BLaER1 (cell line): ENCODE results near the gene MICB.
"Not testable (repeated sequence)": the region's sequence is repeated elsewhere in the genome, so short reads cannot be mapped to it uniquely, and the experiment has no call there.

Experiments
- H3K27ac ChIP-seq: shearing (Covaris generic); formaldehyde crosslinking; 2 replicates; pipeline ENCODE4 v1.8.1; 2022
- H3K27me3 ChIP-seq: shearing (Covaris generic); formaldehyde crosslinking; 2 replicates; pipeline ENCODE4 v1.8.1; 2022
- H3K36me3 ChIP-seq: shearing (Covaris generic); formaldehyde crosslinking; 2 replicates; pipeline ENCODE4 v1.8.1; 2022
- H3K4me1 ChIP-seq: shearing (Covaris generic); formaldehyde crosslinking; 2 replicates; pipeline ENCODE4 v1.8.1; 2022
- H3K4me2 ChIP-seq: shearing (Covaris generic); formaldehyde crosslinking; 2 replicates; pipeline ENCODE4 v1.8.1; 2022
- H3K4me3 ChIP-seq: shearing (Covaris generic); formaldehyde crosslinking; 2 replicates; pipeline ENCODE4 v1.8.1; 2022
- H3K9ac ChIP-seq: shearing (Covaris generic); formaldehyde crosslinking; 2 replicates; pipeline ENCODE4 v1.8.1; 2022
- H3K9me3 ChIP-seq: shearing (Covaris generic); formaldehyde crosslinking; 2 replicates; pipeline ENCODE4 v1.8.1; 2022
- H4K20me1 ChIP-seq: shearing (Covaris generic); formaldehyde crosslinking; 2 replicates; pipeline ENCODE4 v1.8.1; 2022
- Cebpa-rat ChIP-seq: shearing (Covaris generic); IDR thresholded peaks from 2 replicates; pipeline ENCODE4 v1.8.1; 2022

Gene MICB

DNA sequence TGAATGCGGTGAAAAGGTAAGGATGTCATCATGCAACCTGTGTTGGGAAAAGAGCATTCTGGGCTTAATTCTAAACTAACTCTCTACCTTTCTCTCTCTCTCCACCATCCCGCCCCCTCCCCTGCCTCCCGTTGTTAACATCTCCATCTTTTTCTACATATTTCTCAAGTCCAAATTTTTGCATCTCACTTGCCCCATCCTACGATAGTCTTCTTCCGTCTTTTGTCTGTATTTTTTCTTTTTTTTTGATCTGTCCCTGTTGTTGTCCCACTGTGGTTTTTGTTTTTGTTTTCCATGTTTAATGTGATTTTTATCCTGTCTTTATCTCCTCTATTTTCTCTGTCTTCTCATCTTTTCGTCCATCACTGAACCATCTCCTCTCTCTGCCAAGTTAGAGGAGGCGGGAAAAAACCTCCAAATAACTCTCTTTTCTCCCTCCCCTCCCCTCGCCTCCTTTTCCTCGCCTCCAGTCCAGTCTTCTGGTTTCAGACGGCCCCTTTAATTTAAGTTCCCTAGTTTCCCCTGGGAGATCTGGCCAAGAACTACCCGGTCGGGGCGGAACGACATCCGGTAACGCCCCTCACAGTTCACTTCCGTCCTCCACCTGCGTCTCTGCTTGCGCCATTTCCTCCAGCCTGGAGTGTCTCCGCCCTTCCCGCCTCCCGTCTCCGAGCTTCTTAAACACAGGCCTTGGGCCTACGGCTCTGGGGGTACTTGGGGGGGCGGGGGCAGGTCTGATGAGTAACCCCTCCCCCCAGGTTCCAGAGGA, 49.2 kb downstream of the MICB start, which contains the start of gene NFKBIL1:
Gene NFKBIL1, plus strand, starts transcription at position 651 of the 769 bp plus-strand sequence. Its CDS starts 87 bp downstream, at position 738.
- Histone ChIP-seq H3K27me3 (no peaks in the 10 kb centered on the region), H3K4me1 (peaks cover 79% of the 10 kb centered on the region), H3K27ac (peak within 1 kb of the TSS; percentile 84), H4K20me1 (no peaks in the 10 kb centered on the region), H3K36me3 (peaks cover 12% of the 10 kb centered on the region; the same call in 1 of the 2 replicates), H3K9ac (peak within 1 kb of the TSS; percentile 78), H3K4me2 (peak within 1 kb of the TSS; percentile 93), H3K4me3 (peak within 1 kb of the TSS; percentile 63), H3K9me3 (no peaks in the 10 kb centered on the region)
- peak; percentile 68 for TF ChIP-seq Cebpa-rat

DNA sequence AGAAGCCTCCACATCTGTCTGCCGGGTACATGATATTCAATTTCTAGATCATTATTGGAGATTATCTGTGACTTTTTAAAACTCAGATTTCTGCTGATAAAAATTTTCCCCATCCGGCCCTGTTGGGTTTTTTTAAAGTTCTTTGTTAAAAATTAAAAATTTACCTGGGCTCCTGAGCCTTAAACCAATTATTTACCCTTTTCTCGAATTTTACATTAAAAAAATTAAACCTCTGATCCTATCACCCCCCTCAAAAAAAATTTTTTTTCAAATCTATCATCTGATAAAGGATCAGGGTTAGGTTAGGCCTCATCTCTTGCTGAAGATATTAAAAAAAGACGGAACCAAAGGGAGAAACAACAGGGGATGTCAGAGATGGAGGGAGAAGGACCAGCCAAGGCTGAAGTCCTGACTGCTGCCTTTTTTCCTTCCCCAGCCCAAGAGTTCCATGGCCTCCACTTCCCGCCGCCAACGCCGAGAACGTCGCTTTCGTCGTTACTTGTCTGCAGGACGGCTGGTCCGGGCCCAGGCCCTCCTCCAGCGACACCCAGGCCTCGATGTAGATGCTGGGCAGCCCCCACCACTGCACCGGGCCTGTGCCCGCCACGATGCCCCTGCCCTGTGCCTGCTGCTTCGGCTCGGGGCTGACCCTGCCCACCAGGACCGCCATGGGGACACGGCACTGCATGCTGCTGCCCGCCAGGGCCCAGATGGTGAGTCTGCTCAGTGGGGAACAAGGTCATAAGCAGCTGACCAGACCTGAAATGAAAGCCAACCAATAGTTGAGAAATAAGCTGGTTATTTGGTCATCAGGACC, 50.0 kb downstream of the MICB start:
- no peaks in the 10 kb centered on the region for H3K27me3 ChIP-seq
- peak overlapping the region; percentile 78 for H3K9ac ChIP-seq
- H3K27ac ChIP-seq: peak overlapping the region; percentile 84
- H3K9me3 ChIP-seq: no peaks in the 10 kb centered on the region
- H3K4me3 ChIP-seq: peak overlapping the region; percentile 63
- H3K36me3 ChIP-seq: peaks cover 14% of the 10 kb centered on the region
- H4K20me1 ChIP-seq: no peaks in the 10 kb centered on the region
- peaks cover 75% of the 10 kb centered on the region for H3K4me1 ChIP-seq
- TF ChIP-seq Cebpa-rat: no peak
- peak overlapping the region; percentile 93 for H3K4me2 ChIP-seq

DNA sequence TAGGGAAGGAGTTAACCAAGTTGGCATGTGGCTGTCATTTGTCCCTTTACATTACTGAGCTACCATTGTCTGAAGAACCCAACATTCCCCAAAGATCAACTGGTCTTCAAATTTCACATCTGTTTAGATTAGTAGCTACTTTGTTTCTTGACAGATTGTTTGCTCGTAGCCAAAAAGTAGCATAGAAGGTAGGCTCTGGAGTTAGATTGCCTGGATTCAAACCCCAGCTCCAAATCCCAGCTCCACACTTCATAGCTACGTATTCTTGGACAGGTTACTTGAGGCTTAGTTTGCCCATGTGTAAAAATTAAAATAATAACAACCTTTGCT, 50.6 kb downstream of the MICB start:
- Histone ChIP-seq H3K9me3 (no peaks in the 10 kb centered on the region), H3K9ac (peak overlapping the region; percentile 78), H3K36me3 (peaks cover 19% of the 10 kb centered on the region), H3K27ac (peak overlapping the region; percentile 84), H3K4me3 (peak overlapping the region; percentile 63), H3K4me1 (peaks cover 70% of the 10 kb centered on the region), H4K20me1 (no peaks in the 10 kb centered on the region), H3K27me3 (no peaks in the 10 kb centered on the region), H3K4me2 (peak overlapping the region; percentile 93)
- no peak for TF ChIP-seq Cebpa-rat

- Histone ChIP-seq H3K36me3 (peaks cover 24% of the 10 kb centered on the region), H3K27ac (0 out of 2 replicates have a peak overlapping the region, but pooled peaks have one; percentile 11), H3K4me1 (peaks cover 74% of the 10 kb centered on the region), H3K4me2 (peak overlapping the region; percentile 35)
- not testable (repeated sequence) for H4K20me1 ChIP-seq, H3K9ac ChIP-seq, H3K4me3 ChIP-seq, H3K27me3 ChIP-seq, H3K9me3 ChIP-seq
Observed at GRCh38 chr6:31551371-31551770, 53.4 kb downstream of the MICB start.

DNA sequence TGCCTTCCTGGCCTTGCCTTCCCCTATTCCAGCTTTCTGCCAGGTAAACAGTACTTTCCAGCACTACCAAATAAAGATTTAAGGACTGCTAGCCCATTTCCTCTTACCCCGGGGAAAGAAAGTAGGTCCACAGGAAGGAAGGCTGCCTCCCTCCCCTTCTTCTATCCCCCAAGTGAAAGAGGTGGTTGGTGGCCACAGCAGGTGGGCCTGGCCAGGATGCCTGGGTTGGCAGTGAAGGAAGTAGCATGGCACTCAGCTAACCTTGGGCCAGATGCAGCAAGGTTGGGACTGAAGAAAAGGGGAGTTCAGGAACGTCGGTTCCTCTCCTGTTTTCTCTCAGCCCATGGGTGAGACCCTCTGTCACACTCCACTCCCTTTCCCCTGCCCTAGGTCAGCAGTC, 58.4 kb downstream of the MICB start:
- Histone ChIP-seq H3K9me3 (no peaks in the 10 kb centered on the region), H3K36me3 (peaks cover 11% of the 10 kb centered on the region; the same call in 1 of the 2 replicates), H3K27me3 (no peaks in the 10 kb centered on the region), H3K4me3 (no peak overlapping the region), H4K20me1 (no peaks in the 10 kb centered on the region), H3K4me1 (peaks cover 86% of the 10 kb centered on the region), H3K27ac (peak overlapping the region; percentile 80), H3K9ac (peak overlapping the region; percentile 58), H3K4me2 (peak overlapping the region; percentile 98)
- TF ChIP-seq Cebpa-rat: no peak

DNA sequence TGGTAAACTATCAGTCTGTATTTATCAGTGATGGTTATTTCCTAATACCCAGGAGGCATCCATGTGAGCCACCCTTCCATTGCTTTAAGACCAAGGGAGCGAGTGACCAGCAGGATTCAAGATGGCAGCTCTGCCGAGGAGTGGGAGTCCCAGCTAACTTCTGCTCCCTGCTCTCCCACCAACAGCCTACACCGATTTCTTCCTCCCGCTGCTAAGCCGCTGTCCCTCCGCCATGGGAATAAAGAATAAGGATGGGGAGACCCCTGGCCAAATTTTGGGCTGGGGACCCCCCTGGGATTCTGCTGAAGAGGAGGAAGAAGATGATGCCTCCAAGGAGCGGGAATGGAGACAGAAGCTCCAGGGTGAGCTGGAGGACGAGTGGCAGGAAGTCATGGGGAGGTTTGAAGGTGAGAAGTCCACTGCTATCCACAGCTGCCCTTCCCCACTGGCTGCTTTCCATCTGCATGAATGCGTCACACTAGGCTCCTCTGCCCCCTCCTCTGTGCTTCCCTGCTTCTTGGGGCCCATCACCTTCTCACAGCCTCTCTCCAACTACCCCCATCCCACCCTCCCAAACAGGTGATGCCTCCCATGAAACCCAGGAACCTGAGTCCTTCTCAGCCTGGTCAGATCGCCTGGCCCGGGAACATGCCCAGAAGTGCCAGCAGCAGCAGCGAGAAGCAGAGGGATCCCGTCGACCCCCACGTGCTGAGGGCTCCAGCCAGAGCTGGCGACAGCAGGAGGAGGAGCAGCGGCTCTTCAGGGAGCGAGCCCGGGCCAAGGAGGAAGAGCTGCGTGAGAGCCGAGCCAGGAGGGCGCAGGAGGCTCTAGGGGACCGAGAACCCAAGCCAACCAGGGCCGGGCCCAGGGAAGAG, 59.7 kb downstream of the MICB start:
- Histone ChIP-seq H3K4me3 (peak overlapping the region; percentile 61), H3K9me3 (no peaks in the 10 kb centered on the region), H3K4me1 (peaks cover 92% of the 10 kb centered on the region), H3K4me2 (peak overlapping the region; percentile 98), H3K27me3 (no peaks in the 10 kb centered on the region), H3K9ac (peak overlapping the region; percentile 80), H4K20me1 (no peaks in the 10 kb centered on the region), H3K36me3 (peaks cover 11% of the 10 kb centered on the region; the same call in 1 of the 2 replicates), H3K27ac (peak overlapping the region; percentile 96)
- no peak for TF ChIP-seq Cebpa-rat

DNA sequence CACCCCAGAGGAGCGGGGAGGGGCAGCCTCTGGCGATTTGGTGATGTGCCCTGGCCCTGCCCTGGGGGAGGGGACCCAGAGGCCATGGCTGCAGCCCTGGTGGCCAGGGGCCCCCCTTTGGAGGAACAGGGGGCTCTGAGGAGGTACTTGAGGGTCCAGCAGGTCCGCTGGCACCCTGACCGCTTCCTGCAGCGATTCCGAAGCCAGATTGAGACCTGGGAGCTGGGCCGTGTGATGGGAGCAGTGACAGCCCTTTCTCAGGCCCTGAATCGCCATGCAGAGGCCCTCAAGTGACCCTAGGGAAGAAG, 60.3 kb downstream of the MICB start:
- Histone ChIP-seq H3K4me3 (peak overlapping the region; percentile 61), H3K36me3 (peaks cover 6% of the 10 kb centered on the region; the same call in 1 of the 2 replicates), H3K27ac (peak overlapping the region; percentile 96), H3K9me3 (no peaks in the 10 kb centered on the region), H4K20me1 (no peaks in the 10 kb centered on the region), H3K27me3 (no peaks in the 10 kb centered on the region), H3K4me1 (peaks cover 98% of the 10 kb centered on the region), H3K4me2 (peak overlapping the region; percentile 98), H3K9ac (peak overlapping the region; percentile 80)
- no peak for TF ChIP-seq Cebpa-rat

DNA sequence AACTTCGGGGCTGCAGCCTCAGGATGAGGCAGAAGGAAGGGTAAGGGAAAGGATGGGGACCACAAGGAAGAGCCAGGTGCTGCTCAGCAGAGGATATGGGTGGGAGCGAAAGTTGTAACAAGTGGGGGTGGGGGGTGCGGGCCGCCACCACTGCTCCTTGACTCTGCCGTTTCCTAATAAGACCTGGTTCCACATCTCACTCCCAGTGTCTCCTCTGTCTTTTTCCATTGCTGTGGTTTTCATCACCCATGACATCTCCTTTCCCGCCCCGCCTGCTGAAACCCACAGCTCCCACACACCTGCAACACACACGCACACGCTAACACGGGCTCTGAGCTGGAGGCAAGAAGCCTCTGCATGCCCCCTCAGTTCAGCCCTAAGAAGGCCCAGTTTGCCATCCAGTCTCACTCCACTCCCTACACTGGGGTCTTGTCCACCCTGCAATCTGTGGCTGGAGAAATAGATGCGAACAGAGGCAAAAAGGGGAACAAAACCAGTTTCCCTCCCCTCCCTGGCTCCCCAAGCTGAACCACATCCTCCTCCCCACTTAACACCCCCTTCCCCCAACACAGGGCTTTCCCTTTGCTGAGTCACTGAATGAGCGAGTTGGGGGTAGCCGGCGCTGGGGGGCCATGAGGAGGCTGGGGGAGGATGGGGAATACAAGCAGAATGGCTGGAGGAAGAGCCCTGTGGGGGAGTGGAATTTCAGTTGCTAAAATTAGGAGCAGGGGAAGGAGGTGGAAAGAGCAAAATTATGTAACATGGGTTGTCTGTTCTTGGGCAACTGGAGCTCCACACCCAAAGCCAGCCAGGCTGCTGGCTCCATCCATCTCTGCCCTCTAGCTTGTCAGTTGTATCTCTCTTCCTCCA, 60.9 kb downstream of the MICB start:
- Histone ChIP-seq H4K20me1 (no peaks in the 10 kb centered on the region), H3K9me3 (no peaks in the 10 kb centered on the region), H3K36me3 (0 out of 2 replicates have a peak, but pooled peaks cover 4% of the 10 kb centered on the region), H3K27ac (peak overlapping the region; percentile 96), H3K9ac (peak overlapping the region; percentile 80), H3K4me2 (peak overlapping the region; percentile 98), H3K27me3 (no peaks in the 10 kb centered on the region), H3K4me1 (peaks cover 99% of the 10 kb centered on the region), H3K4me3 (peak overlapping the region; percentile 61)
- no peak for TF ChIP-seq Cebpa-rat

- Histone ChIP-seq H3K27me3 (no peaks in the 10 kb centered on the region), H3K9me3 (no peaks in the 10 kb centered on the region), H3K36me3 (no peaks in the 10 kb centered on the region), H4K20me1 (no peaks in the 10 kb centered on the region), H3K4me2 (peak overlapping the region; percentile 98), H3K4me1 (peaks cover 100% of the 10 kb centered on the region), H3K4me3 (peak overlapping the region; percentile 61), H3K27ac (peak overlapping the region; percentile 96), H3K9ac (peak overlapping the region; percentile 80)
- no peak for TF ChIP-seq Cebpa-rat
Observed at GRCh38 chr6:31559606-31559957, 61.6 kb downstream of the MICB start.
